ENCODE data around the gene FBXW2. TPM values are rescaled to one million over a fixed set of nuclear protein-coding genes. Genes with fewer than 3 reads are reported as not detected.

The FBXW2 gene
- total RNA-seq, 1 experiment from 2014 or later, result 62.1 TPM

DNA sequence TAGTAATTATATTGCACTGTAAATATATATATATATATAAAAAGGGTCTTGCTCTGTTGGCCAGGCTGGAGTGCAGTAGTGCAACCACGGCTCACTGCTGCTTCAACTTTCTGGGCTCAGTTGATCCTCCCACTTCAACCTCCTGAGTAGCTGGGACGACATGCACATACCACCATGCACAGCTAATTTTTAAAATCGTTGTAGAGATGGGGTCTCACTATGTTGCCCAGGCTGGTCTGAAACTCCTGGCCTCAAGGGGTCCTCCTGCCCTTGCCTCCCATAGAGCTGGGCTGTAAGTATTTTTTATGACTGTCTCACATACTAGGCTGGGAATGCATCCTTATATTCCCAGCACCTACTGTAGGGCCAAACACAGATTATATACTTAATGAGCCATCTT is 37.6 kb upstream of the FBXW2 start:
- TF ChIP-seq CTCF (conservative IDR thresholded peaks at IDR 0.05), result no peak
- H4K5ac ChIP-seq (ENCODE audit: insufficient read length, low read depth, low read length), result no peak overlapping the region
- H4K8ac ChIP-seq (replicated peaks; ENCODE audit: insufficient read length, low read depth, low read length), result no peak overlapping the region
- H3K56ac ChIP-seq (ENCODE audit: insufficient read length, low read depth, low read length), result no peak overlapping the region
- H3K27ac ChIP-seq (ENCODE audit: insufficient read length, low read depth, low read length), result no peak overlapping the region
- no peak overlapping the region for H3K4me2 ChIP-seq (ENCODE audit: insufficient read depth, insufficient read length, low read length)
- no peaks in the 10 kb centered on the region for H3K27me3 ChIP-seq (ENCODE audit: insufficient read depth, low read length)
- H2AK5ac ChIP-seq (ENCODE audit: insufficient read length, low read length), result no peak overlapping the region
- H2BK120ac ChIP-seq (ENCODE audit: low read depth, low read length, poor library complexity, severe bottlenecking), result no peak overlapping the region
- H2AFZ ChIP-seq (ENCODE audit: low read length), result no peak overlapping the region
- no peaks in the 10 kb centered on the region for H3K27me3 Mint-ChIP-seq (ENCODE audit: low read depth)
- no peak overlapping the region for H3K14ac ChIP-seq (ENCODE audit: insufficient read depth, low read length)
- no peak overlapping the region for H2BK5ac ChIP-seq (ENCODE audit: insufficient read length, low read length)
- H2BK12ac ChIP-seq (ENCODE audit: insufficient read length, low read depth, low read length), result no peak overlapping the region
- H3K4me1 Mint-ChIP-seq, result peaks cover 2 to 3% of the 10 kb centered on the region in 2 experiments; a peak in 1 of 4 replicates
- H3K23me2 ChIP-seq (ENCODE audit: insufficient read length, low read depth, low read length, poor library complexity, severe bottlenecking), result no peaks in the 10 kb centered on the region
- H2BK15ac ChIP-seq (ENCODE audit: low read depth, low read length), result no peak overlapping the region
- no peak overlapping the region for H3T11ph ChIP-seq (ENCODE audit: low read length)
- H3K27ac Mint-ChIP-seq, result no peak overlapping the region
- no peaks in the 10 kb centered on the region for H3K9me3 ChIP-seq (ENCODE audit: control insufficient read depth, low read depth, low read length)
- H3K9me3 Mint-ChIP-seq, result no peaks in the 10 kb centered on the region
- DNase-seq, result no peak
- H3K18ac ChIP-seq (ENCODE audit: insufficient read length, low read depth, low read length), result no peak overlapping the region
- no peak overlapping the region for H2BK20ac ChIP-seq (ENCODE audit: low read depth, low read length, poor library complexity, severe bottlenecking)
- H4K20me1 ChIP-seq (ENCODE audit: control insufficient read depth, insufficient read depth, insufficient read length), result no peaks in the 10 kb centered on the region
- H3K79me2 ChIP-seq (ENCODE audit: insufficient read depth, low read length), result no peaks in the 10 kb centered on the region
- H3K79me1 ChIP-seq (ENCODE audit: insufficient read depth, low read depth, low read length, poor library complexity, severe bottlenecking), result no peaks in the 10 kb centered on the region
- no CpG with 5 or more reads among the region's 3 CpGs for WGBS (ENCODE audit: extremely low coverage, insufficient read length, low lambda C conversion rate)
- H4K91ac ChIP-seq (ENCODE audit: insufficient read length, low read depth, low read length), result no peak overlapping the region
- H3K9ac ChIP-seq (ENCODE audit: extremely low read depth, insufficient read length, low read length), result no peak overlapping the region
- H3K4me1 ChIP-seq (ENCODE audit: insufficient read depth, low read length), result no peaks in the 10 kb centered on the region
- H3K4me3 Mint-ChIP-seq, result no peak overlapping the region
- H3K4ac ChIP-seq (ENCODE audit: low read depth, low read length), result no peak overlapping the region
- H3K36me3 Mint-ChIP-seq (ENCODE audit: insufficient read depth in 1 of 3, low read depth in 3 of 3), result peaks cover 13 to 68% (median 63%) of the 10 kb centered on the region in 3 experiments; a peak in 6 of 7 replicates
- no peak overlapping the region for H3K23ac ChIP-seq (ENCODE audit: insufficient read length, low read depth, low read length)

Data from H9 (cell line).